ENCODE results near the gene ARL4C.
A peak's percentile ranks its signal among the peaks of the same experiment; 100 is the strongest.

The ARL4C gene, protein sequence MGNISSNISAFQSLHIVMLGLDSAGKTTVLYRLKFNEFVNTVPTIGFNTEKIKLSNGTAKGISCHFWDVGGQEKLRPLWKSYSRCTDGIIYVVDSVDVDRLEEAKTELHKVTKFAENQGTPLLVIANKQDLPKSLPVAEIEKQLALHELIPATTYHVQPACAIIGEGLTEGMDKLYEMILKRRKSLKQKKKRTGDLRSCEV

DNA sequence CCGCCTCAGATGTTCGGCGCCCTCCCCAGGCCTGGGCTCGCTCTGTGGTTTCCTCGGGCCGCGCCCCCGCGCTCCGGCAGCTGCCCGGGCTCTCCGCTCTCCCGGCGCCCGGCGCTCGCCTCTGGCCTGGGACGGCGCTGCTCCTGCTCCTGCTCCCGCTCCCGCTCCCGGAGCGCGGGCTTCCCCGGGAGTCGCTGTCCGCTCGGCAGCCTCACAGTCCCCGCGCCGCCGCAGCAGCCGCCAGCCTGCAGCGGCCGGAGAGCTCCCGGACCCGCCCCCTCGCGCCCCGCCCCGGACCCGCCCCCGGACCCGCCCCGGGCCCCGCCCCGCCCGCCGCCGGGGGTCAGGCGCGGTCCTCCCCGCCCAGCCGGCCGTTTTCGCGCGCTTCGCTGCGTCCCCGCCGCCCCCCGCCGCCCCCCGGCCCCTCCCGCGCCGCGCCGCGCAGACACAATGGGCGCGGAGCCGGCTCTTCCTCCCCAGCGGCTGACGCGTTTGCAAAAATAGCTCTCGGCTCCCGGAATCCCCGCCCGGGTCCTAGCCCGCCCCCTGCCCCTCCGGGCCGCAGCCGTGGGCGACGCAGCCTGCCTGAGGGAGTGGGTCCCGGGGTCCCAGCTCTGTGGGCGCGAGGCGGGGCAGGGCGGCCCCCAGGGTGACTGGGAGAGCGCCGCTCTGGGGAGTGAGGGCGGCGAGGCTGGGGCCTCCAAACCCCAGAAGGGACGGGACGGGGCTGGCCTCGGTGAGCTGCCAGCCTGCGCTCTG lies at the start of gene ARL4C:
ARL4C (minus strand) TSS at position 247 of the 759 bp plus-strand sequence. CDS start 495 bp downstream, outside the sequence.
- DNase-seq = peak; percentile 74

DNA sequence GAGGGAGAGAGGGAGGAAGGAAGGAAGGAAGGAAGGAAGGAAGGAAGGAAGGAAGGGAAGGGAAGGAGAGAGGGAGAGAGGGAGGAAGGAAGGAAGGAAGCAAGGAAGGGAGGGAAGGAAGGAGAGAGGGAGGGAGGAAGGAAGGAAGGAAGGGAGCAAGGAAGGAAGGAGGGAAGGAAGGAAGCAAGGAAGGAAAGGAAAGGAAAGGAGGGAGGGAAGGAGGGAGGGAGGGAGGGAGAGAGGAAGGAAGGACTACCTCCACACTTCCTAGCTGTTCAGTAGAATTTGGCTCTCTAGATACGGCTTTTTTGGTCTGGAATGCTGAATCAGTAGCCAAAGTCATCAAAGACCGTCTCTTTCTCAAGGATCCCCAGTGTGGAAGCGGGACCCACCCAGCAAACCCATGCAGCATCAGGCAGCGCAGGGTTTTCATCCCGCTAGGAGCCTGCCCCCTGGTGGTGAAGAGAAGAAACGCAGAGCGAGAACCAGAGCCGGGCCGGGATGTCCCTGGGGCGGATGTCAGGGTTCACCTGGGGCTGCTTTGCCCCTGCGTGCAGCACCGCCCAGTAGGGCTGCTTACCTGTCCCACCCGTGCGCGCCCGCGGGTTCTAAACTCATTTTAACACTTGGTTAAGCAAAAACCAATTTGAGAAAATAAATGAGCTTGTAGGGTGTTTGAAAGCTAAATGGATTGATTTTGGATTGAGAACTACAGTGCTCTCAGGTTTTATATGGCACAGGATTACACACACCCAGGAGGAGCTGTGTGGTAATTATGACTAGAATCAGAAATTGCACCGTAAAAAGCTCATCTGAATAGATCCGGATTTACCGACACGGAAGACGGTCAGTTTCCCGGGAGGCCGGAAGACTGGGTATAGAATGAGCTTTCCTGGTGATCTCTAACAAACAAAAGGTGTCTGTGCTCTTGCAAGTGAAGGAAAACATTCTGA lies 48.1 kb upstream of the ARL4C start:
- peak; percentile 72 for DNase-seq

DNA sequence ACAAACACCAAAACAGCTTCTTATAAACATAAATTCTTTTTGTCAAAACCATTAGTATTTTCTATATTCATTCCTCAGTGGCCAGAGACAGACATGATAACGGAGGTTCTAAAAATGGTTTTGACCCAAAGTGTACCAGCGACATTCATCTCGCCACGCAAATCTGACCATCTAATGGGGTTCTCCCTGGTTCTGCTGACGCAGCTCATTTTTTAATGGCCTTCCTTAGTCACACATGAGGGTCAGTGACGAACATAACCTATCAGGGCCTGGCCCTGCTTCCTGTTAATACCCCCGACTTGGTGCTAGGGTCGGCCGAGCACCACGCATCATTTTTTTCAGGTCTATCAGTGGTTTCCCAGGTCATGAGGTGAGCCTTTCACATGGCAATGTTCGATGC lies 45.9 kb upstream of the ARL4C start:
- no peak for DNase-seq

DNA sequence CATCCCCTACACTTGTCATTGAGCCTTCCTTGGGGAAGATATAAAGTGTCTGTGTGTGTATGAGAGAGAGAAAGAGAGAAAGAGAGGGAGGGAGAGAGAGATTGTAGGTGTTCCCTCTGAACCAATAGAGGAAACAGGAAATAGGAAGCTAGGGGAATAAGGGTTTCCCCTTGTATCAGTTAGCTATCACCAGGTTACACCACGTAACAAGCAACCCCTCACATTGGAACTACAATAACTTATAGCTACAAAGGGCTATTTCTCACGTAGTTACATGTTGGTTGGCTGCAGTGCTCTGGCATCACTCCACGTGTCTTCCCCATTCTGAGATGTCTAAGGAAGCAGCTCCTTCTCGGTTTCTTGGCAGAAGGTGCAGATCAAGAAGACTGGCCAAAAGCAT lies 41.0 kb upstream of the ARL4C start:
- DNase-seq = no peak

DNA sequence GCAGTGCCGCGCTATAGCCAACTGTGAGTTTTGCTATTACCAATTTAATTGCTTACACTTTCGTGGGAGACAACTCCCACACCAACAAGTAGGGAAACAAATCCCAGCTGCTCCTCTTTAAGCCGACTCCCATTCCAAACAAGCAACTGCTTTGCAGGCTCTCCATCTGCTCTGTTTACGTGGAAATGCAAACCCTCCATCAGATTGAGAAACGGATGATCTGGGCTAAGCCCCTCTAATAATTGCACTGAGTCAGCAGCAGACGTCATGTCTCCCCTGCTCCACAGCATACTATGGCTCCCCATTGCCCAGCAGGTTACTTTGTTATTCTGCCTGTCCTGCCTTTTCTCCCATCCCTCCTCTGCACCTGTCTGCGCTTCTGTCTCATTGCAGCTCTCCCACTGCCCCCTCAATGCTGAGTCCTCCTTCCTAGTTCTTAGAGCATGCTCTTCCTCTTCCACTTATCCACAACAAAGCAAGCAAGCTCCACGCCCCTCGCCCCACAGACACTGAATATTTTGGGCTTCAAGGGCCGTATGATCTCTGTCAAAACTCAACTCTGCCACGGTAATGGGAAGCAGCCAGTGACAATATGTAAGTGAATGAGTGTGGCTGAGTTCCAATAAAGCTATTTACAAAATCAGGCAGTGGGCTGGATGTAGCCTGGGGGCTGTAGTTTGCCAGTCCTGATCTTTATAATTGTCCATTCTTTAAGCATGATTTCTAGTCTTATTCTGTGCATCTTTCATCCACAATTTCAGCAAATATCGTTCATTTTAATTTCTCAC lies 39.5 kb upstream of the ARL4C start:
- no peak for DNase-seq

DNA sequence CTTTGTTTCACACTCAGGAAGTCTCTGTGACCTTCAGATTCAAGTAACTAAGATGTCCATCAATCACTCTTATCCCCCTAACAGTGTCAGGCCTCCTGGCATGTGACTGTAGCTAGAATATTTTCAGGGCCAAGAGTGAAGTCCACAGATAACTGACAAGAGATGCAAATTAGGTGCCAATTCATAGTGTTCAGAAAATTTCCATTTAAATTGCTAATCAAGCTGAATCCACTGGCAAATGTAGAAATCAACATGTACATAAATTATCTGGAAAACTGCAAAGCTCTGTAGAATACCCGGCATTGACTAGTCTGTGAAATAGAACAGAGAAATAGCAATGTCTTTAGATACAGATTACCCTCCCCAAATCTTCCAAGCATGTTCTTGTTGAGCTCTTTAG lies 38.6 kb upstream of the ARL4C start:
- no peak for DNase-seq

DNA sequence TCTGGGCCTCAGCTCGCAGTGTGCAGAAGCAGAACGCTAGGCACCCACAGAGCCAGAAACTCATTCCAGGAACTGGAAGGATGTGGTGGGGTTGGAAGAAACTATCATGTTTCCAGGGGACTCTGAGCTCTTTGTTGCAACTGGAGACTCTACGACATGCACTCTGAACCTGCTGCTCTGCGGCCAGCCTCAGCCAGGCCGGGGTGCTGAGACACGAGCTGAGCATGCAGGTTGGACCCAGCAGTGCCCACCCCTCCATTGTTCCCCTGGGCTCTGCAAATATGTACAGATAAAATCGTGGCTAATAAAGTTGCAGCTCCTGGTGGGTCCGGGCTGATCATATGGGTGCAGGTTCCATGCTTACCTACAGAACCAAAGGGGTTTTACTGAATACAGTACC lies 37.6 kb upstream of the ARL4C start:
- no peak for DNase-seq

DNA sequence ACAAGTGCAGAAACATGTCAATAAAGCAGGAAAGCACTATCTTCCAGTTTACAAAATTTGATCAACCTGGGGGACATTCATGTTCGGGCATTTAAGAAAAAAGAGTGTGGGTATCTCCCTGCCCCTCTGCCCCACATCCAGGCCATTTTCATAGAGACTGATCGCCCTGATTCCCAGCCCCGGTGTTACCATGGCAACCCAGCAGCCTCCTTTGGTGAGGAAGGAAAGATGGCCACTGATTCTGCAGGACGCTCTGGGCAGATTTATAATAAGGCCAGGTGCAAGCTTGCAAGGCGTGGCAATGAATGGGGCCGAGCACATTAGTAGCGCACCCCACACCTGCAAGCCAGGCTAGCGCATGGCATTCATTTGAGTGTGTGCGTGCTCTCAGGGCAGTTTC lies 36.7 kb upstream of the ARL4C start:
- DNase-seq = no peak

DNA sequence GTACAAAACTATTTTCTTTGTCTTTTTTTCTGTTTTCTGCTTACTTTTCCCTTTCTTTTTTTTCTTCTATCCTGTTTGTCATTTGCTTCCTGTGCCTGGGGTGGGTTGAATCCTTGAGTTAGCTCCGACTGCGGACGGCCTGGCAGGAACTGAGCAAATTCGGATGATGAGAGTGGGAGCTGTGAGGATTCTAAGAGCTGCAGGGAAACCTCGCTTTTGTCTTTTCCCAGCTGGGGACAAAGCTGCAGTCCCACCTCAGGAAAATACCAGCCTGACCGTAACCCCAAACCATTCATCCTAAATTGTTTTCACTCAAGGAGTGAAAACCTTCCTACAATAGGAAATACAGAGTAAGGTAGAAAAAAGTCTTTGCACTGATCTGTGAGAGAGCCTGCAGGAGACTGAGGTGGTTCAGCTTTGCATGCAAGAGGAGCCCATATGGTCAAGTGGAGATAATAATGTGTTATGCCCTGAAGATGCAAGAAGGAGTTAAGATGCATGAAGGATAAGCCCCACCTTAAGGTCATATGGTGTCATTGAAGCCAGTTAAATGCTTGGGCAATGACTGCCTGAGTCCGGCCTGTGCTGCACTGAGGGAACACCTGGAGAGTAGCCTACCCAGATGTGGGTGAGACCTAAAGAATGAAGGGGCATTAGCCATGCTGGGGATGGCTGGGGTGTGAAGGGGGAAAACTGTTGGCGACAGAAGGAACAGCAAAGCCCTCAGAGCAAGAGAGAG lies 31.7 kb upstream of the ARL4C start:
- no peak for DNase-seq

DNA sequence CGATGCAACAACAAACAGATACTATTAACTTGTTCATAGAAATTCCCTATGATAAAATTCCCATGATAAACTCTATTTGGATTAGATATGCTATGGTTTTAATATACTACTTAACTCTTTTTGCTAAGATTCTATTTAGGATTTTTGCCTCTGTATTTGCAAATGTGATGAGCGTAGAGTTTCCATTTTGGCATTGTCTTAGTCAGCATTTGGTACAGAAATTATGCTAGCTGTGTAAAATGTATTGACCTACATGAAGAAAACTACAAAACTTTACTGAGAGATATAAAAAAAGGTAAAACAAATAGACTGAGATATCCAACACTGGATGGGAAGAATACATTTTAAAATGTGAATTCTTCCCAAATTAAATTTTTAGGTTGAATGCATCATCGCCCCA lies 29.8 kb upstream of the ARL4C start:
- no peak for DNase-seq

DNA sequence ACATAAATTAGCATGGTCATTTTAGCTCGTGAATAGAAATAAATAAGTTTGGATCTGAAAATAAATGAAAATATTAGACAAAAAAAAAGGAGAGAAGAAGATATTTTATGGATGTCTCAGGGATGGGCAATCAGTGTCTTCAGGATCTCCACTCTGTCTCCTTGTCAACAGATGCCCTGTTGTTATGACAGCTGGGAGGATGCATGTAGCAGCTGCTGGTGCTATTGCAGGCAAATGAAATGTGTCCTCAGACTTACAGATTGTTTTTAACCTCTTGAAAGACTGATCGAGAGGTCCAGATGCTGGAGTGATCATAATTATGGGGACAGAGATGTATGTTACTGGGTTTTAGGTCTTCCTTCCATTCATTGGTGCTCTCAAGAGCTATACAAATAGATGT lies 24.7 kb upstream of the ARL4C start:
- DNase-seq = no peak

DNA sequence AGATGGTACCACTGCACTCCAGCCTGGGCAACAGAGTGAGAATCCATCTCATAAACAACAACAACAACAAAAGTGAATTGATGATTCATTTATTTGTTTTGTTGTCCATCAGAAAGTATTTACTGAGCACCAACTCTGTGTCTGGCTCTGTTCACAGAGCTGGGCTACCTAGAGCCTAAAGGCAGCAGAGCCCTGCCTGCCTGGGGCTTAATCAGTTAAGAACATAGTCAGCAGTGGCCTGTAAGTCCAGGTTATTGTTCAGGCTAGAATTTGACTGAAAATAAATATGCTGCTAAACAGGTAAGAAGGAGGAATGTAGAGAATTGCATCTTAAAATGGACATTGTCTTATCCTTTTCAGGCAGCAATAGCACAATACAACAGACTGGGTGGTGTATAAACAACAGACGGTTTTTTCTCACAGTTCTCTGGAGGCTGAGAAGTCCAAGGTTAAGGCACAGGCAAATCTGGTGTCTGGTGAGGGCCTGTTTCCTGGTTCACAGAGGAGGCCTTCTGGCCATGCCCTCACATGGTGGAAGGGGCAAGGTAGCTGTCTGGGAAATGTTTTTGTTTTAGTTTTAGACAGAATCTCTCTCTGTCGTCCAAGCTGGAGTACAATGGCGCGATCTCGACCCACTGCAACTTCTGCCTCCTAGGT lies 22.2 kb upstream of the ARL4C start:
- DNase-seq = no peak

DNA sequence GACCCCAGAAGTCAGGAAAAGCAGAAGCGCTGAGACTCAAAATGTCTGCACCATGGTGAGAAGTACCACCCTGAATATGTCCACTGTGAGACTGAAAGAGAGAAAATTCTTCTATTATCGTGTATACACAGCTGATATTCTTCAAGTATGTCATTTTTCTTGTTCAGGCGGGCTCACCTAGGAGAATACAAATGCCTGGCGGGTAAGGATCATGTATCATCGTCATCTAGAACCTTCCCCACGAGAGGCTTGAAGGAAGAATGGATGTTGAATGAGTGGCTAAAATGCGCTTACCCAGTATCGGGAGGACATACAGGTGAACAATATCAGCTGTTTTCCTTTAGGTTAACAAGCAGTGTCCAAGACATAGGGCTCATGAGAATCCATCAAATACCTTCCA lies 21.1 kb upstream of the ARL4C start:
- DNase-seq = no peak

DNA sequence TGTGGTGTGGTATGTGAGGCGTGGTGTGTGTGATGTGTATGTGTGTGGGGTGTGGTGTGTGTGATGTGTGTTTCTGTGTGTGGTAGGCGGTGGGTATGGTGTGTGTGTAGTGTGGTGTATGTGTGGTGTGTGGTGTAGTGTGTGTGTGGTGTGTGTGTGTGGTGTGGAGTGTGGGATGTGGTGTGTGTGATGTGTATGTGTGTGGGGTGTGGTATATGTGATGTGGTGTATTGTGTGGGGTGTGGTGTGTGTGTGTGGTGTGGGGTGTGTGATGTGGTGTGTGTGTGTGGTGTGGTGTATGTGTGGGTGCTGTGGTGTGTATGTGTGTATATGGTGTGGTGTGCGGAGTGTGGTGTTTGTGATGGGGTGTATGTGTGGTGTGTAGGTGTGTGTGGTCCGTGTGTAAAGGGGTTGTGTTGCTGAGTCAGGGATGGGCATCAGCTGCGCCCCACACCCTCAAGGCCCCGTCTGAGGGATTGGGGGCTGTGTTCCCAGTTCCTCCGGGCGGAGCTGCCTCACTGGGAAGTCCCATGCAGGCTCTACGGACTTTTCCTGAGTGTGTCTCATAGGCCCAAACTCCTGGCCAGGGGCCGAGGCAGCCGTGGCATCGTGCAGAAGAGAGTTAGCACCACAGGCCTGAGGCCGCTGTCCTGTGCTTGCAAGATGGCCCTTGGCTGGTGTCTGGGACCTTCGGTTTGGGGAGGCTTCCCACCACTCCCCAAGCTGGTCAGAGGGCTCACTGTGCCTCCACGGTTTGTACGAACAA lies 18.2 kb upstream of the ARL4C start:
- DNase-seq = no peak

DNA sequence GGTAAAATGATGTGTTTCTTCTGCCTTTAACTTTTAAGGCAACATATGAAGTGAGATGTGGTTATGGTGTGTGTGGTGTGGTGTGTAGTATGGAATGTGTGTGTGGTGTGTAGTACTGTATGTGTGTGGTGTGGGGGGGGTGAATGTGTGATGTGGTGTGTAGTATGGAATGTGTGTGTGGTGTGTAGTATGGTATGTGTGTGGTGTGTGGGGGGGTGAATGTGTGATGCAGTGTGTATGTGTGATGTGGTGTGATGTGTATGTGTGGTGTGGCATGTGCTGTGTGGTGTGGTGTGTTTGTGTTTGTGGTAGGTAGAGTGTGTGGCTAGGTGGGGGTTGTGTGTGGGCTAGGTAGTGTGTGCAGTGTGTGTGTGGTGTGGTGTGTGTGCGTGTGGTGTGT lies 17.2 kb upstream of the ARL4C start:
- no peak for DNase-seq

DNA sequence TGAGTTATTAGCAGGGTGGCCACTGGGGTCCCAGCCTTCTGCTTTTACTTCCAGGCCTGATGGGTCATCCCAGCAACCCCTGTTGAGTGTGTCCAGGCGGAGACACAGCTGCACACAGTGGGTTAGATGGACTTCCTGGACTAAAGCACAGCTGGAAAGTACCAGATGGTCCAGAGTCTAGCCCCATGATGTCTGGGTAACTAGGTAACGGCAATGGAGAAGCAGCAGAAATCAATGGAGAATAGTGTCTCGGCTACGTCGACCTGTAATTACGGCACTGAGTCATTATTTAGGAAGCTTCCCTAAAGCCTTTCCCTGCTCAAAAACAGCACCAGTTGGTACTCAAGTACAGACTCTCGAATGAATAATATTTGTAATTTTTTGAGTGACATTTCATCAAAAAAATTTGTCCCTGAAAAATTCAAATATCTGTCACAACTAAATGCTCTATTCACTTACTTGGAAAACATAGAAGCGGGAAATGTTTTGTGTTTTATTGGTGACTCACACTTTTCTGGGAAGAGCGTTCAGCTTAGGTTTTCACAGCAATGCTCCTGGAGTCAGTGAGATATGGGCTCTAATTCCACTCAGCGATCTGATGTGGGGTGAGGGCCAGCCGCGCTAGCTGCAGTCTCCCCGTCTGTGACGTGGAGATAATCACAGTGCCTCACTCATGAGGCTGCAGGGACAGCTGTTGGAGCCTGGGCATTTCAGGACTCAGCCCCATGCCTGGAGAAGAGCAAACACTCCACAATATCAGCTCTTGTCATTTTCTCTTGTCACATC lies 16.2 kb upstream of the ARL4C start:
- no peak for DNase-seq

DNA sequence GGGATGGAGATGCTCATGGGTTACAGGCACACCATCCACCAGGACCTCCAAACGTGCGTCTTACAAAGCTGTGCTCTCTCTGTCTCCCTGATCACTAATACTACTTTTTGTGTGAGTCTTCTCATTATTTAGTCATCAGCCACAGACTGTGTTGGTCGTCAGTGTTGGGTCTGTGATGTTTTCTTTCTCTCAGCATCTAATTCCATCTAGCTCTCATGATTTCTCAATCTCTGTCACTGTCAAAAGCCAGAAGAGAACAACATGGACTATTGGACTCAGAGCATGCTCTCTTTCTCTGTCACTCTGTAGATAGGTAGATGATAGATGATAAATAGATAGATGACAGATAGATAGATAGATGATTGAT lies 6.0 kb upstream of the ARL4C start:
- DNase-seq = no peak

DNA sequence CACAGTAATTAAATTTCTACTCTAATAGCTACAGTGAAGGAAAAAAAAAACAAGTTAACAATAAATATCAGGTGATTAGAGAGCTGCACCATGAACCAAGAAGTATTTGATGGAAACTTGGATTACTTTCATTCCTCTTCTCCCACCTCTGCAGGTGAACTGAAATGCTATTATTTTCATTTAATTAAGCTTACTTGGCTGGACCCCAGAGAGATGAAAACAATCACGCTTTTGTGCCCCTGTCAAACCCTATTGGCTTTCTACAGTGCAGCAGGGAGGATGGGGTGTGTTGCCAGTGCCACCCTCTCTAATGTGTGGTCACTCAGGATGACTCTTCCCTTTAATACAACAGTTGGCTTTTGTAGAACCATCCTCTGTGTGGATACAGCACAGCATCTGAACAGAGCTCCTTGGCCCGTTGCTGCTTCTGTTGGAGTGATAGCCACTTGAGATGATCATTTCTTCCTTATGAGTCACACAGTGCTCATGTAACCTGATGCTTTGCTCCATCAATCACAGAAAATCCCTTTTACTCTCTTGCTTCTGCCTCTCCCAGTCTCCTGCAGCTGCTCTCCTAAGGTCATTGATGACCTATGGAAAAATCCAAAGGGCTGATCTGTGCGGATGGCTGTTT lies 5.5 kb upstream of the ARL4C start:
- no peak for DNase-seq

DNA sequence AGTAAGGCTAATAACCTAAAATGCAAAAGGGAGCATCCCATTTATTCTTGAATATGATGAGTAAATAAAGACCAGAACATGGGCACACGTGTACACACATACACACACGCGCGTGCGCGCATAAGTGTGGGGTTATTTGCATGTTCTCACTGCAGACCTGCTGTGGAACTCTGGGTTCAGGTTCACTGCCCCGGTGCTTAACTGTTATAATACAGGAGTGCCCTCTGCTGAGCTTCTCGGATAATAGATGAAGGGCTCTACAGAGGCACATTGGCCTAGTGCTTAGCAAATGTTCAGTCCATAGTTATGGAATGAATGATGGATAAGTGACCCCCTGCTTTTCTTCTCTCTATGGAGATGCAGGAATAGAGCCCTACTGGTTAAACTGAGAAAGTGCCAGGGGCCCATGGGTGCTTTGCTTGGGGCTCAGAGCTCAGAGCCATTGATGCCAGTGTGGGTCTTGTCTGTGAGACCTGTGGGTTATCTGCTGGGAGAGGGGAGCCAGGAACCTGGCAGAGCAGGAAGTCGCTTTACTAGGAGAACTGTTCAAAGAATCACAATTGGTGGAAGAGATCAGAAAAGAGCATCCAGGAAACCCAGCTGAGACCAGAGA lies 3.6 kb upstream of the ARL4C start:
- DNase-seq = peak; percentile 74
